Measurements from ENCODE around the gene FOXQ1.
"Not testable (repeated sequence)": the region's sequence is repeated elsewhere in the genome, so short reads cannot be mapped to it uniquely, and the experiment has no call there.

Gene FOXQ1

GRCh38 chr6:1291381-1291780, 20.5 kb upstream of the FOXQ1 start:
- DNase-seq: no peak

- DNase-seq: no peak
Observed at GRCh38 chr6:1295420-1295819, 16.5 kb upstream of the FOXQ1 start.

GRCh38 chr6:1296079-1296478, 15.8 kb upstream of the FOXQ1 start:
- DNase-seq: no peak

- DNase-seq: no peak
Observed at GRCh38 chr6:1296542-1296941, 15.4 kb upstream of the FOXQ1 start.

GRCh38 chr6:1297746-1298145, 14.2 kb upstream of the FOXQ1 start:
- DNase-seq: no peak

- no peak for DNase-seq
Observed at GRCh38 chr6:1298768-1299167, 13.1 kb upstream of the FOXQ1 start.

- no peak for DNase-seq
Observed at GRCh38 chr6:1306133-1306532, 5.8 kb upstream of the FOXQ1 start.

- DNase-seq: no peak
Observed at GRCh38 chr6:1309366-1309765, 2.5 kb upstream of the FOXQ1 start.

- DNase-seq: no peak
Observed at GRCh38 chr6:1310628-1311399, 1.1 kb upstream of the FOXQ1 start.

GRCh38 chr6:1312203-1312472, 240 bp downstream of the FOXQ1 start:
- no peak for DNase-seq

GRCh38 chr6:1312473-1313367, 822 bp downstream of the FOXQ1 start:
- no peak for DNase-seq

- no peak for DNase-seq
Observed at GRCh38 chr6:1313384-1313766, 1.5 kb downstream of the FOXQ1 start.

GRCh38 chr6:1313767-1314503, 2.0 kb downstream of the FOXQ1 start:
- no peak for DNase-seq

- DNase-seq: no peak
Observed at GRCh38 chr6:1314617-1315016, 2.7 kb downstream of the FOXQ1 start.

- DNase-seq: no peak
Observed at GRCh38 chr6:1315201-1315559, 3.3 kb downstream of the FOXQ1 start.

- DNase-seq: no peak
Observed at GRCh38 chr6:1315560-1316386, 3.9 kb downstream of the FOXQ1 start.

- no peak for DNase-seq
Observed at GRCh38 chr6:1316489-1316971, 4.6 kb downstream of the FOXQ1 start.

GRCh38 chr6:1317302-1317815, 5.5 kb downstream of the FOXQ1 start:
- DNase-seq: no peak

GRCh38 chr6:1318036-1318435, 6.1 kb downstream of the FOXQ1 start:
- DNase-seq: no peak

GRCh38 chr6:1318584-1318983, 6.7 kb downstream of the FOXQ1 start:
- DNase-seq: not testable (repeated sequence)

GRCh38 chr6:1321738-1322137, 9.8 kb downstream of the FOXQ1 start:
- no peak for DNase-seq

GRCh38 chr6:1322156-1322555, 10.3 kb downstream of the FOXQ1 start:
- no peak for DNase-seq

Measured in CD4-positive, alpha-beta T cell treated with Interleukin-17A for 4 hours (primary cell).